GM23338 (cell line): ENCODE measurements around the gene AIF1L. TPM values are rescaled to one million over a fixed set of nuclear protein-coding genes. Genes with fewer than 3 reads are reported as not detected.

Source experiments
- ATAC-seq: fragments of 200-7000 bp; cut with Tn5 transposase; 3 replicates; pipeline ENCODE4 v1.9.1; 2020
- DNase-seq: peaks from one replicate; pipeline ENCODE4 v3.0.0-alpha.2; 2015; ENCODE audit warnings: low spot score
- H2AFZ ChIP-seq: fragments of 200-600 bp; sonication (generic); 2 replicates; pipeline ENCODE4 v1.8.0; 2016; ENCODE audit warnings: antibody characterized with exemption, mild to moderate bottlenecking, moderate library complexity
- H3F3A ChIP-seq: fragments of 200-600 bp; sonication (generic); replicated peaks from 2 replicates; pipeline ENCODE4 v1.8.0; 2017; ENCODE audit warnings: antibody characterized with exemption, mixed run types, low read depth
- H3K27ac ChIP-seq: fragments of 200-600 bp; sonication (generic); 2 replicates; pipeline ENCODE4 v1.6.1; 2016; ENCODE audit warnings: low read depth
- H3K27me3 ChIP-seq: fragments of 200-600 bp; sonication (generic); 2 replicates; pipeline ENCODE4 v1.8.0; 2016; ENCODE audit warnings: mild to moderate bottlenecking, mixed run types, moderate library complexity; ENCODE audit not compliant: insufficient read depth
- H3K36me3 ChIP-seq: fragments of 200-600 bp; sonication (generic); 2 replicates; pipeline ENCODE4 v1.8.0; 2016; ENCODE audit warnings: mild to moderate bottlenecking; ENCODE audit not compliant: insufficient read depth
- H3K4me1 ChIP-seq: fragments of 200-600 bp; sonication (generic); 2 replicates; pipeline ENCODE4 v1.8.0; 2016; ENCODE audit warnings: mild to moderate bottlenecking, moderate library complexity; ENCODE audit not compliant: insufficient read depth
- H3K4me2 ChIP-seq: fragments of 200-600 bp; sonication (generic); 2 replicates; pipeline ENCODE4 v1.7.1; 2017; ENCODE audit warnings: mixed run types
- H3K4me3 ChIP-seq: fragments of 200-600 bp; sonication (generic); 2 replicates; pipeline ENCODE4 v1.6.1; 2016; ENCODE audit warnings: mixed run types
- H3K79me2 ChIP-seq: fragments of 200-600 bp; sonication (generic); replicated peaks from 2 replicates; pipeline ENCODE4 v1.8.0; 2017; ENCODE audit warnings: mild to moderate bottlenecking; ENCODE audit not compliant: insufficient read depth
- H3K9me2 ChIP-seq: fragments of 200-600 bp; sonication (generic); 2 replicates; pipeline ENCODE4 v1.8.0; 2017; ENCODE audit not compliant: insufficient read depth
- H4K20me1 ChIP-seq: fragments of 200-600 bp; sonication (generic); replicated peaks from 2 replicates; pipeline ENCODE4 v1.8.0; 2017; ENCODE audit warnings: mild to moderate bottlenecking; ENCODE audit not compliant: insufficient read depth
- H3K27ac Mint-ChIP-seq: 2 replicates; pipeline ENCODE4 v1.8.0; 2020; ENCODE audit warnings: inconsistent platforms, mild to moderate bottlenecking, moderate library complexity, mixed read lengths
- H3K27me3 Mint-ChIP-seq: 3 replicates; pipeline ENCODE4 v1.8.0; 2022; ENCODE audit warnings: low read depth, mild to moderate bottlenecking, moderate library complexity, mixed read lengths, inconsistent platforms; ENCODE audit not compliant: insufficient read depth, poor library complexity
- H3K36me3 Mint-ChIP-seq: 3 replicates; pipeline ENCODE4 v1.8.0; 2021; ENCODE audit warnings: low read depth, mild to moderate bottlenecking, inconsistent platforms, moderate library complexity, mixed read lengths
- H3K4me1 Mint-ChIP-seq: 3 replicates; pipeline ENCODE4 v1.8.0; 2020; ENCODE audit warnings: mild to moderate bottlenecking, inconsistent platforms, mixed read lengths
- H3K4me3 Mint-ChIP-seq: 3 replicates; pipeline ENCODE4 v1.8.0; 2021; ENCODE audit warnings: moderate library complexity, mild to moderate bottlenecking, inconsistent platforms, mixed read lengths
- H3K9me3 Mint-ChIP-seq: 3 replicates; pipeline ENCODE4 v1.8.0; 2020; ENCODE audit warnings: moderate library complexity, mild to moderate bottlenecking, inconsistent platforms, mixed read lengths
- CREB1 ChIP-seq: fragments of 250-450 bp; sonication (Bioruptor Pico); IDR thresholded peaks from 2 replicates; pipeline ENCODE4 v1.5.0; 2020; ENCODE audit warnings: low read depth, mild to moderate bottlenecking, moderate library complexity
- CTCF ChIP-seq, 2 experiments: fragments of 200-600 bp in 1 of 2; sonication (generic) in 1 of 2; conservative IDR thresholded peaks; 2 replicates each; pipeline versions ENCODE4 v1.5.1 to v1.6.1; 2016 to 2017; ENCODE audit warnings: antibody characterized with exemption in 2 of 2, low read depth in 2 of 2, mild to moderate bottlenecking in 2 of 2, moderate library complexity in 1 of 2
- EZH2phosphoT487 ChIP-seq: fragments of 200-600 bp; sonication (generic); IDR thresholded peaks from one replicate; pipeline ENCODE4 v1.8.1; 2018; ENCODE audit warnings: antibody characterized with exemption; ENCODE audit not compliant: unreplicated experiment
- POLR2AphosphoS5 ChIP-seq: IDR thresholded peaks from 2 replicates; pipeline ENCODE4 v1.6.1; 2016; ENCODE audit warnings: antibody characterized with exemption, low read depth
- REST ChIP-seq: IDR thresholded peaks from one replicate; pipeline ENCODE4 v1.6.1; 2018; ENCODE audit warnings: antibody characterized with exemption; ENCODE audit not compliant: unreplicated experiment
- STAT1 ChIP-seq: IDR thresholded peaks from one replicate; pipeline ENCODE4 v1.6.1; 2016; ENCODE audit warnings: antibody characterized with exemption; ENCODE audit not compliant: unreplicated experiment
- ZNF114 ChIP-seq: fragments of 250-450 bp; sonication (Bioruptor Pico); IDR thresholded peaks from 2 replicates; pipeline ENCODE4 v1.5.0; 2020; ENCODE audit warnings: mild to moderate bottlenecking, moderate library complexity
- ZNF462 ChIP-seq: fragments of 250-450 bp; sonication (Bioruptor Pico); IDR thresholded peaks from 2 replicates; pipeline ENCODE4 v1.5.0; 2020; ENCODE audit warnings: mild to moderate bottlenecking, moderate library complexity
- polyA plus RNA-seq: library from polyadenylated mRNA; unstranded; fragments of >200 nt; fragmentation: Nextera tagmentation; extraction: Ambion mirVana; gene quantifications from 2 replicates; pipeline ENCODE4 v1.2.1, GENCODE V29; 2016
- total RNA-seq: library from RNA; depleted of rRNA; stranded (reverse); fragments of >200 nt; shearing (Covaris generic); gene quantifications from 2 replicates; pipeline ENCODE4 v1.2.3, GENCODE V29; 2014

AIF1L gene
- total and polyA plus RNA-seq, 2 experiments from 2014 or later: 76.4 to 87.8 TPM

- no peak for TF ChIP-seq ZNF462 (CRISPR knock-in tag)
- no peak for TF ChIP-seq STAT1
- no peak for TF ChIP-seq POLR2AphosphoS5
Observed at GRCh38 chr9:131145245-131145644, 48.9 kb downstream of the AIF1L start (continued).

GRCh38 chr9:131146186-131146585, 49.9 kb downstream of the AIF1L start:
- Histone ChIP-seq H2AFZ (no peak overlapping the region), H3F3A (0 out of 2 replicates have a peak, but pooled peaks cover 4% of the 10 kb centered on the region), H4K20me1 (peaks cover 7% of the 10 kb centered on the region), H3K4me3 (no peak overlapping the region), H3K9me2 (no peaks in the 10 kb centered on the region), H3K27ac (no peak overlapping the region), H3K27me3 (no peaks in the 10 kb centered on the region), H3K79me2 (no peaks in the 10 kb centered on the region), H3K36me3 (peaks cover 63% of the 10 kb centered on the region), H3K4me2 (no peak overlapping the region), H3K4me1 (no peaks in the 10 kb centered on the region)
- no peak for ATAC-seq
- no peak overlapping the region for H3K27ac Mint-ChIP-seq
- peaks cover 2% of the 10 kb centered on the region for H3K27me3 Mint-ChIP-seq
- DNase-seq: no peak
- H3K4me1 Mint-ChIP-seq: no peaks in the 10 kb centered on the region
- H3K9me3 Mint-ChIP-seq: no peaks in the 10 kb centered on the region
- H3K36me3 Mint-ChIP-seq: peaks cover 68% of the 10 kb centered on the region
- no peak overlapping the region for H3K4me3 Mint-ChIP-seq
- TF ChIP-seq EZH2phosphoT487: no peak
- TF ChIP-seq ZNF114 (CRISPR knock-in tag): no peak
- TF ChIP-seq CTCF (conservative IDR thresholded peaks at IDR 0.05; ENCODE audit: low read depth in 2 of 2): no peak
- no peak for TF ChIP-seq REST
- no peak for TF ChIP-seq CREB1 (CRISPR knock-in tag)
